Putamen (tissue), 1 donor: ENCODE results near the gene SYCP3.
"Not testable (repeated sequence)": the region's sequence is repeated elsewhere in the genome, so short reads cannot be mapped to it uniquely, and the experiment has no call there.

Experiments used
- DNase-seq: peaks from one replicate; pipeline ENCODE4 v3.0.0-alpha.2; 2016; ENCODE audit warnings: low spot score

SYCP3 gene

DNA sequence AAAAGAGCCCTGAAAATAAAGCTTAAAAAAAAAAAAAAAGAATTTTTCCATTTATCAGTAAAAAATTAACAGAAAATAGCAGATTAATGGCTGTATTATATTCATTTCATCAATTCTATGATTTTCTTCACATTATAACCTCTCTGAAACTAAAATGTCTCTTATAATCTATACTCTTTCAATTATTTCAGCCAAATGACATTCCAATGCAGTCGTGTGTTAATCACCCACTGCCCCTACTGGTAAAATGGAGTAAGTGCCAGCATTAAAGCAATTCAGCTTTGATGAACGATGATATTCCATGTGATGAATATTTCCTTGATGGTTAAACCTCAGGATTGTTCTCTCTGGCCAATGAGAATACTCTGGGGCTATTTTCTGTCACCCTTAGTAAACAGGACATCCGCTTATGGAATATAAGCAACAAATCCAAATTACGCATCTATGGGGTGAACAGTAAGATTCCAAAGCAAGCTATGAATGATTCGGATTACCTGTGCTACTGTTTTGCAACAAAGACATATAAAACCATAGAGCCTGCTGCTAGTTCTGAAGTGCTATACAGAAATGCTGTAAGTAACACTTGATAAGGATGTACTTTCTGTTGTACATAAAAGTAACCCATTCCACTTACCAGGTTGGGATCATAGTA, 20.3 kb upstream of the SYCP3 start:
- DNase-seq: no peak

DNA sequence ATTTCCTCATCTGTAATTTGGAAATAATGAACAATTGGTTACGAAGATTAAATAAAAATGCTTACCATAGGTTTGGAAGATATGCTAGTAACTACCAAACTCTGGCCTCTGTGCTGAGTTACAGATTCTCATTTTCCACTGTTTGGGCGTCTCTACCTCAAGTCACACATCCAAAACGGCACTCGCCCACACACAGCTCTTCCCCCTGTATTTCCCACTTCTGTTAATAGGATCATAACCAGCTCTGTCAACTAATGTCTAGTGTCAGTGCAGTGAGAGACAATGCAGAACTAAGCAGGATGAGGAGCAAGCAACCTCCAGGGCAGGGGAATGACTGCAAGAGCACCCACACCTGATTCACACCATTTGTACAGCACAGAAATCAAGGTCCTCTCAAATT, 10.9 kb upstream of the SYCP3 start:
- DNase-seq: peak; percentile 54

DNA sequence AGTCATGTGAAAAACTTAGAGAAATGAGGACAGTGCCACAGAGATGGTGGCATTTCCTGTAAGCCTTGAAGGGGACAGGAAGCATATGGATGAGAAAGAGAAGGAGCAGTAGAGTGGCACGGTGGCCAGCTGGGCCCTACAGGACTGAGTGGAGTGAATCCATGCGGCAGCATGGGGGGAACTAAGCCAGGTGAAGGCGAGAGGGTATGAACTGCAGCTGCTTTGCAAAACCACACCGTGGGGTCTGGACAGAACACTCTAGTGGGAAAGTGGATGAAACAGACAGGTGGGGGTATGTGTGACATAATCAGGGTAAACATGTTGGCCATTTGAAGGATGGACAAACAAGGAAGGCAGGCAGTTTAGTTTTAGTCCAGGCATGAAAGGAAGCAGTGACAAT, 10.4 kb upstream of the SYCP3 start:
- no peak for DNase-seq

DNA sequence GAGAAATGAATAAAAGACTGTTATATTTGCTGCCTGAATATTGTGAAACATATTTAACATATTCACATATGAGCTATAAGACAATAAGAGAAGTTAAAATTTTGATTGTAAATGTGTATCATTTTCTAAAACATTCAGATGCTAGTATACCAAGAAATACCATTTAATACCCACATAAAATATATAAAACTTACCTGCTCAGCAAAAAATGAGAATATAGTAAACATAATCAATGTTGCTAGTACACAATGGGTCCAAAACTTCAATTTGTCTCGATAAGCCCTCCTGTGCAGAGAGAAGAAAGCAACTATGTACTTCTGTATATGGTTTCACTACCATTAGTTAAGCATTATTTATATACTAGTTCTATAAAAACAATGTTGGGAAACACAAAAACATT, 9.6 kb upstream of the SYCP3 start:
- DNase-seq: no peak

DNA sequence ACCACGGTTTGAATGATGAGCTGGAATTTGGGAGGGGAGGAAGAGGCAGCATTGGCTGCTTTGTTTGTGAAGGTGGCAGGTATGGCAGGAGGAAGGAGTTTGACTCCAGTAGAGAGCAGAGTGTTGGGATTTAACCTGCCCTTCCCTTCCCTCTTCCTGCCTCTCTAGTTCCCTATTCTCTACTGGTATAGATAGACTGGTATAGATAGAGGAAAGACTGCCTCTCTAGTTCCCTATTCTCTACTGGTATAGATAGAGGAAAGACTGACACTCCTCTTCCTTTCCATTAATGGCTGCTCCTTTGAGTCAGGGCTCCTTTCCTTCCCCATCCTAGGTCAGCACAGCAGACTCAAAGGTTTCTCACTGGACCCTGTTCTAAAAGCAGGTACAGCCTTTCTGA, 8.4 kb upstream of the SYCP3 start:
- no peak for DNase-seq

DNA sequence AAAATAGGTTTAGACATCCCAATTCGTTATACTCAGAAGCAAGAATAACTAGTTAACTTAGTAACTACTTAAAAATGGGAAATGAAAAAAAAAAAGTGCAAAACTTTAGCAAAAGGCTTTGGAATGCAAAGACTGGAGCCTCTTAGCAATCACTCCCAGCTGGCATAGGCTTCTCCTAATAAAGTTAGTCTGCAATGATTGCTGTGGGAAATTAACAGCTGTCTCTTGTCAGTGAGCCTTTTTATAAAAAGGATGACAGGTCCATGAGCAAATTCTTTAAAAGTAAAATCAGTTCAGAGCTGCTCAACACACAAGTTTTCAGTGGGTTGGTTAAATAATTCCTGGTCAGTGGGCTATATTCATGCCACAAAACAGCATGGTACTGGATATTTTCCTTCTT, 7.4 kb upstream of the SYCP3 start:
- no peak for DNase-seq

DNA sequence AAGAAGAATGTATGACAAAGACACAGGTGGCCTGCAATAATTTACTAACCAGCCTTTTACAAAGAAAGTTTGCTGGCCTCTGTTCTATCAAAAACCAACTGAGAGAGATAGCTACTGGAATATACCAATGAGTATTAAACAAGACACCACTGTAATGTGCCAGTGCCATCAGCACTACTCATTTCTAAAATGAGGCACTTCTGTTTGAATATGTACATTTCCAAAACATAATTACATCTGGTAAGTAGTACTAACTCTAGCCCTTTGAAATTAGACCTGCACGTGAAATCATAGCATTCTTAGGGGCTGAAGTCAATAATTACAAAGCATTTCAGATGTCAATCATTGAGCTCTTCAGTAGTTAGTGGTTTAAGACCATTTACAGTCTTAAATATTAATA, 6.9 kb upstream of the SYCP3 start:
- no peak for DNase-seq

DNA sequence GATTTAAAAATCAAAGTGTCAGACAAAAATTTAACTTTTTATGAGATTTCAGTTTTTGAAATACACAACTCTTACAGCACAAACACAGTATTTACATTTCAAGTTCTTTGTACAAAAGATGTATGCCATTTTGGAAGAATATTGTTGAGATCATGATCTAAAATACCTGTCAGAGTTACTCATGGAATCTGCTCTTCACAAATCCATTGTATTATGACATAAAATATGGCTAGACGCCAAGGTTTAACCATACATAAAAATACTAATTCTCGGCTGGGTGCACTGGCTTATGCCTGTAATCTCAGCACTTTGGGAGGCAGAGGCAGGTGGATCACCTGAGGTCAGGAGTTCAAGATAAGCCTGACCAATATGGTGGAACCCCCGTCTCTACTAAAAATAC, 6.2 kb upstream of the SYCP3 start:
- DNase-seq: no peak

DNA sequence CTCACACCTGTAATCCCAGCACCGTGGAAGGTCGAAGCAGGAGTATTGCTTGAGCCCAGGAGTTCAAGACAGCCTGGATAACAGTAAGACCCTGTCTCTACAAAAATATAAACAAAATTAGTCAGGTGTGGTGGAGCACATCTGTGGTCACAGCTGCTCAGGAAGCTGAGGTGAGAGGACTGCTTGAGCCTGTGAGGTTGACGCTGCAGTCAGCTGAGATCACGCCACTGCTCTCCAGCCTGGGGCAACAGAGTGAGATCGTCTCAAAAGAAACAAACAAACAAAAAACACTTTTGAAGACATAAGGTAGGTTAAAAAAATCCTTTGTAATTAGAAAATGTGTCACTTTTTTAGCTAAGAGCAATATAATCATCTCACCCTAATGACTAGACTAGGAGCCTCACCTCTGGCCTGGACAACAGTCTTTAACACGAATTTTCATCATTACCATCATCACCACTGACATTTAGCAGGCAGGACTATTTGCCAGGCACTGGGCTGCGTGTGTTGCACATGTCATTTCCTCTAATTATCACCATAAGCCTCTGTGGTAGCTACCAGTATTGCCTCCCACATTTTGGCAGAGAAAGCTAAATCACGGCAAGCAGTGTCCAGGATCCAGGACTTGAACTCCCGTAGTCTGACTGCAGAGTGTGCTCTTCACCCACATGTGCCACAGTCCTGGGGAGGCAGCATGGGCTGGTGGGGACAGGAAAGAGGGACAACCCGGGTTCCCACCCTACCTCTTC, 4.6 kb upstream of the SYCP3 start:
- no peak for DNase-seq

DNA sequence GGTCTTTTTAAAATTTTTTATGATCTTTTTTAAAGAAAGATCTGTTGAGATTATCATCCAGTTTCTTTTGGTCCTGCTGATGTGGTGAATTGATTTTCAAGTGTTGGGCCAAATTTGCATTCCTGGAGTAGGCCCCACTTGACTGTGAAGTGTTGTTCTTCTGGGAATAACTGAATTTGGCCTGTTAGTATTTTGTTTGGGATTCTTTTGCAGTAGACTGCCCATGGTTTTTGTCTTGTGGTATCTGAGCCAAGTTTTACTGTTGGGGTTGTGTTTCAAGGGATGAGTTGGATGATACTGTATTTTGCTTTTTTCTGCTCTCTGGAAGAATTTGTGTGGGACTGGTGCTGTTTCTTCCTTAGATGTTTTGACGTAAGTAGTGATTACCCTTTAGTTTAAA, 4.0 kb upstream of the SYCP3 start:
- DNase-seq: no peak

DNA sequence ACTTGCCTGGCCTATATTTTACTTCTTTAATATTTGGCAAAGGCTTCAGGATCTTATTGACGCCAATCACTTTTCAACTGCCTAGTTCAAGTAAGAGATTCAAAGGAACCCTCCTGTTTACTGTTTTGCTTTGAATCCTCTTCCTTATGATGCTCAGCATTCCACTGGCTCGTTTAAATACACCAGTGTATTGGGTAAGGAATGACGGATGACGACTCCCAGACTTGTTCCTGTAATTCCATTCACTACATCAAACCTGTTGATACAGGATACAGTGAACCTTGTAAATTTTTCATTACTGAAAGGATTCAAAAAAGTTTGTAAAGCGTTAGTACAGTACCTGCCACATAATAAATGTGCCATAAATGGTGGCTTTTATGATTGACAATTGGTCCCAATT, 1.7 kb upstream of the SYCP3 start:
- DNase-seq: no peak

DNA sequence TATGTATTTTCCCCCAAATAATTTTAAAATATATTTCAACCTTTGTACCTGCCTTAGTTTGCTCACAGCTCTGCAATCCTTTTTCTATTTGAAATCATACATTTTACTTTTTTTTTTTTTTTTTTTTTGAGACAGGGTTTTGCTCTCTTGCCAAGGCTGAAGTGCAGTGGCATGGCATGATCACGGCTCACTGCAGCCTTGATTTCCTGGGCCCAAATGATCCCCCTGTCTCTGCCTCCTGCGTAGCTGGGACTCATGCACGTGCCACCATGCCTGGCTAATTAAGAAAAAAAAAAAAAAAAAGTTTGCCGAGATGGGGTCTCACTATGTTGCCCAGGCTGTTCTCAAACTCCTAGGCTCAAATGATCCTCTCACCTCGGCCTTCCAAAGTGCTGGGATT, 1.3 kb upstream of the SYCP3 start:
- no peak for DNase-seq

DNA sequence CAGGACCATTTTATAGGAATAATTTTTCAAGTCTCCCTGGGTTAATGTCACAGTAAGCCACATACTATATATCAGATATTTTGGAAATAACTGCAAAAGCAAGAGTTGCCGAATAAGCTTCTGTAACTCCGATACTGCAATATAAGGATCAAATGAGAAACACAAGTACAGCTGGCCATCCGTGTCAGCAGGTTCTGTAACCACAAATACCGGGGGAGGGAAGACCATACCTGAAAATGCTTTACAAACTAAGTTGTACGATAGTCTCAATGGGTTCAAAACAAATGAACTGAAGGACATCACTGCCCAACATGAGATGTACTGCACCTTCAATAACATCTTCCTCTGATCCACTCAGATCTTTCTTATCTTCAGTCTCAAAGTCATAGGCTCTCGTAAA, 1.8 kb downstream of the SYCP3 start:
- no peak for DNase-seq

DNA sequence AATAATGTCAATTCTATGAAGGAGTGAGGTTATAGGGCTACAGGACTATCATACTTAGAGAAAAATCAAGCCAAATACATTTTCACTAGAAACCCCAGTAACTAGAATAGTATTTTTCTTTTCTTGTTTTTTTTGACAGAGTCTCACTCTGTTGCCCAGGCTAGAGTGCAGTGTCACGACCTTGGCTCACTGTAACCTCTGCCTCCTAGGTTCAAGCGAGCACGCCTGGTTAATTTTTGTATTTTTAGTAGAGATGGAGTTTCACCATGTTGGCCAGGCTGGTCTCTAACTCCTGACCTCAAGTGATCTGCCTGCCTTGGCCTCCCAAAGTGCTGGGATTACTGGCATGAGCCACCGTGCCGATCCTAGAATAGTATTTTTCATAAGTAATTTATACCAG, 4.8 kb downstream of the SYCP3 start:
- not testable (repeated sequence) for DNase-seq

DNA sequence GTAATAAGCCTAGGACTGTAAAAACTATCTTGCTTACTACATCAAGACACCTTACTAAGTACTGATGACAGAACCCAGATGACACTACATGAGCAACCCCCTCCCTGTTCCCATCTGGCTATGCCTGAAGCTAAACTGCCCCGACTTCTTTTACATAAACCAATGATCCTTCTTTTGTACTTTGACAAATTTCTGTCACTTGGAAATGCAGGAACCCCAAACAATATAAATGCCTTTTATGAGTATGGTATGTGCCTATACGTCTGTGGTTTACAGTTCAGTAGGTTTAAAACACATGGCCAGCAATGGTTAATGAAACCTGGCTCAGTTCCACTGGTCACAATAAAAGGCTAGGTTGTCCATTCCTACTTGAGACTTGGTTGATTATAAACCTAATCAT, 6.1 kb downstream of the SYCP3 start:
- DNase-seq: no peak

DNA sequence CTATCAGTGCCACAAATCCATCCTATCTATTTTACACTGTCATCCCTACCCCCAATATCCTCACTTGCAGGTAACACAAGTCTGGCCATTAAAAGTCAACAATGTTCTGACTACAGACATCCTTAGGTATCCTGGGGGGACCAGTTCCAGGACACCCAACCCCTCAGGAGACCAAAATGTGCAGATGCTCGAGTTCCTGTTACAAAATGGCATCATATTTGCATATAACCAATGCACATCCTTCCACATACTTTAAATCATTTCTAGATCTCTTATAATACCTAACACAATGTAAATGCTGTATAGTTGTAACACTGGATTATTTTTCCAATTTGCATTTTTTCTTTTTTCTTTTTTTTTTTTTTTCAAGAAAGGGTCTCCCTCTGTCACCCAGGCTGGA, 6.9 kb downstream of the SYCP3 start:
- DNase-seq: no peak

DNA sequence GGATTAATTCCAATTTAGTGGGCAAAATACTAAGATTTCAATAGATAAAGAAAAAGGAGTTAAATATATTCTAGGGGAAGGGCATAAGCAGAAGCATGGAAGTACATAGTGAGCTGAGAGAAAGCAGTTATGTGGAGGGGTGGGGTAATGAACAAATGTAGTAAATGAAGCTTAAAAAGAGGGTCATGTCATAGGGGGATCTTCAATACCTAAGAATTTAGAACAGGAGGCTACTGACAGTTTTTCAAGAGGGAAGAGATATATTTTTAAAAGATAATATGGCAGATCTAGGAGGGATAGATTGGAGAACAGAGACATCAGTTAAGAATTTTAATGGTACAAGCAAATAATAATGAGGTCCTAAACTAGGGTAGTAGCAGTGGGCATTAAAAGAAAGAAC, 9.4 kb downstream of the SYCP3 start:
- no peak for DNase-seq

DNA sequence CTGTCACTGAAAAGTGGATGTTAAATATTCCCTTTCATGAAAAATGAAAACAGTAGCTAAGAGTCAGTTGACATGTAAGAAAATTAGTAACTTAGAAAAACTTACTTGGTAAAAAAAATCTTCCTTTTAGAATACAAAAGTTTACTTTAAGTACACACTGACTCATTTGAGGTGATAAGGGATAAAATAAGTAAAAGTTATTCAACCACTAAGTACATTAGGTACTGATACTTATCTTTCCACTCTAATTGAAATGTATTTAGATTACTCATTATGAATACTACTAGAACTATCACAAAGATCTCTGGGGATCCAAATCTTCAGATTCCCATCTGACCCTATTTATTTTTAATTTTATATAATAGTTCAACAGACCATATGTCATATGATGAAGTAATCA, 12.2 kb downstream of the SYCP3 start:
- DNase-seq: no peak

DNA sequence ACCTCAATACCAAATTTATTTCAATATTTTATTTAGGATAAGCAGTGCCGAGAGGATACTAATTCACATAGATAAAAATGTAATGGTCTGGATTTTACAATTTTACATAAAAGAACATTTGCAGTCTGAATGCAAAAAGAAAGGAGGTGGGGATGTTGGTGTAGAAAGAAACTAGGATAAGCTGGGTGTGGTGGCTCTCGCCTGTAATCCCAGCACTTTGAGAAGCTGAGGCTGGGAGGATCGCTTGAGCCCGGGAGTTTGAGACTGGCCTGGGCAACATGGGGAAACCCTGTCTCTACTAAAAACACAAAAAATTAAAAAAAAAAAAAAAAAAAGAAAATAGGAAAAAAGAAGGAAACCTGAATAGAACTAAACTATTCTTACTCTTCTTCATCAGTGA, 16.9 kb downstream of the SYCP3 start:
- no peak for DNase-seq

DNA sequence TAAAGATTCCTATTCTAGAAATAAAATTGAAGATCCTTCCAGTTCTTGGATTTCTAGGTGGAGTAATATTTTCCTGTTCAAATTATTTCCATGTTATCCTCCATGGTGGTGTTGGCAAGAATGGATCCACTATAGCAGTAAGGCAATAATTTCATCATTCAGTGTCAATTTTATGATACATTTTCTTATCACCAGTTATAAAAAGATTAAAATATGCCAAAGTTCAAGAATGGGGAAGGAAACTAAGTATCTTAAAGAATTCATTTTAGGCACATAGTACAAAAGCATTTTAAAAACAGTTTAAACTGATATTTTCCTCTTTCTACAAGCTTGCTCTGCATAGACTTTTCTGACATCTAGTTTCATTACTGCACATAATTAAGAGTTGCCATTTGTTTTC, 19.1 kb downstream of the SYCP3 start:
- no peak for DNase-seq

DNA sequence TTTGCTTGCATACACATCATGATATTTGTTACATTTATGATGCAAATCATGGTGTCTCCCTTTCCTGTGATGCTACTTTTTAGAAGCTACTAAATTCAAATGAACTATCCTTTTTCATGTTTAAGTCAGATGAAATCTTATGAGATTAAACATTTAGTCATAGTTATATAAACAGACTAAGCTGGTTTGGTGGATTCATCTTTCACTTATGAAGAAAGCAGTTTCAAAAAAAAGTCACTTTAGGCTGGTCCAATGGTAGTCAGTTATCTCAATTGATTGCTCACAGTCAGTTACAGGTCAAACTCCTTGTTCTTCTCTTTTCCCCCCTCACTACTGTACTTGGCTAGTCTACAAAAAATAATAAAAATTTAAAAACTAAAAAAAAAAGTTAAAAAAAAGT, 19.7 kb downstream of the SYCP3 start:
- DNase-seq: no peak

DNA sequence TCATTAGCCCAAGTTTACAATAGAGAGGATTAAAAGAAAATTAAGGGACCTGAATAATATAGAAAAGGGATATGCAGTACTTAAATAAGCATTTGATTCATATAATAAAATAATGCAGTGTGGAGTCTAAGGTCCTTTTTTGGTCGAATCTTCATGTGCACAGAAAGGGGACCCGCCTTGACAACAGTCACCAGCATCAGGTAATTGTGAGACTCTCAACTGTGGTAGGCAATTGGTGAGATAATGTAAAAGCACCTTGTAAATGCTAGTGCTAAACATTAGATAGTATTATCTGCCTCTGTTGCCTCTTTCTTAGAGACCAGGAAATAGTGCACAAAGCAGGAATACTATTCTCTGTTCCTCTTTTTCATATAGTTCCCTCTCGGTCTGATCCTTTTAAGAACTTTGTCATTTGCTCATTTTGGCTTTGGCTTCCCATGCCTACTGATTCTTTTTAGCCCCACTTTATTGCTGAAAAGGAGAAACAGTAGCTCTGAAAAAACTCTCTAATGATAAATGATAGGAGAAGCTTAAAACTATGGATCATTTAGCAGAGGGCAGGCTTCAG, 24.3 kb downstream of the SYCP3 start:
- no peak for DNase-seq

DNA sequence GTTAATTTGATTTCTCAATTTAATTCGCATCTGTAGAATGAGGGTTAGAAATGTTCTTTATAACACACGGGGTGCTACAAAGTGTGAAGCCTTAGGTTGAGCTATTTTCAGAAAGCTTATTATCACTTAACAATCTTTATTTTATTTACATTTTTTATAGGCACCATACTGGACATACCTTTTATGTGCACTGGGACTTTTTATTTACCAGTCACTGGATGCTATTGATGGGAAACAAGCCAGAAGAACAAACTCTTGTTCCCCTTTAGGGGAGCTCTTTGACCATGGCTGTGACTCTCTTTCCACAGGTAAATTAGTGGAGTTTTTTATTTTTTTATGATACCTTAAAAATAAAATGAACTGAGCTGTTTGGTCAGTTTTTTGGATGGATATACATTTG, 25.3 kb downstream of the SYCP3 start:
- DNase-seq: no peak
